Activated CD4-positive, alpha-beta T cell treated with anti-CD3 and anti-CD28 coated beads, Interleukin-2, Interleukin-6, amounts not matched to agents 100 ng/mL and 50 ng/mL, durations not matched to agents 16 hours and 8 hours (primary cell): ENCODE results near the gene TEPSIN.

Source experiments
- DNase-seq: peaks from one replicate; pipeline ENCODE4 v3.0.0-alpha.2; 2020

Gene TEPSIN

GRCh38 chr17:81218459-81218858, 20.4 kb downstream of the TEPSIN start:
- DNase-seq = no peak

GRCh38 chr17:81217491-81217890, 21.4 kb downstream of the TEPSIN start:
- DNase-seq = no peak

GRCh38 chr17:81213978-81214377, 24.9 kb downstream of the TEPSIN start:
- DNase-seq = no peak

GRCh38 chr17:81212365-81212764, 26.5 kb downstream of the TEPSIN start:
- no peak for DNase-seq

GRCh38 chr17:81210868-81211267, 28.0 kb downstream of the TEPSIN start:
- DNase-seq = no peak

- no peak for DNase-seq
These were observed 28.4 kb downstream of the TEPSIN start for GRCh38 chr17:81210466-81210865.

- DNase-seq = no peak
These were observed 29.7 kb downstream of the TEPSIN start for GRCh38 chr17:81209141-81209540.

- no peak for DNase-seq
These were observed 30.2 kb downstream of the TEPSIN start for GRCh38 chr17:81208651-81209050.

- DNase-seq = no peak
These were observed 31.0 kb downstream of the TEPSIN start for GRCh38 chr17:81207610-81208581.

- DNase-seq = no peak
These were observed 32.2 kb downstream of the TEPSIN start for GRCh38 chr17:81206657-81207056.

- DNase-seq = no peak
These were observed 32.7 kb downstream of the TEPSIN start for GRCh38 chr17:81206166-81206565.

- DNase-seq = no peak
These were observed 34.3 kb downstream of the TEPSIN start for GRCh38 chr17:81204578-81204977.

GRCh38 chr17:81203136-81203535, 35.7 kb downstream of the TEPSIN start:
- DNase-seq = no peak

- DNase-seq = no peak
These were observed 36.5 kb downstream of the TEPSIN start for GRCh38 chr17:81202318-81202717.

GRCh38 chr17:81200695-81201580, 37.9 kb downstream of the TEPSIN start:
- DNase-seq = peak; percentile 42

GRCh38 chr17:81200201-81200600, 38.7 kb downstream of the TEPSIN start:
- no peak for DNase-seq

GRCh38 chr17:81199482-81199830, 39.4 kb downstream of the TEPSIN start:
- no peak for DNase-seq

- no peak for DNase-seq
These were observed 39.9 kb downstream of the TEPSIN start for GRCh38 chr17:81198826-81199481.

GRCh38 chr17:81197831-81198490, 40.9 kb downstream of the TEPSIN start:
- DNase-seq = no peak

- no peak for DNase-seq
These were observed 41.5 kb downstream of the TEPSIN start for GRCh38 chr17:81197409-81197795.

GRCh38 chr17:81196505-81197408, 42.1 kb downstream of the TEPSIN start:
- no peak for DNase-seq
